SK-N-MC (cell line): Measurements from ENCODE around the gene TMEM151A.

Experiments used
- EZH2 ChIP-seq: fragments of 200-600 bp; sonication (generic); IDR thresholded peaks from one replicate; pipeline ENCODE4 v1.6.1; 2017; ENCODE audit warnings: antibody characterized with exemption
- POLR2AphosphoS5 ChIP-seq: IDR thresholded peaks from 2 replicates; pipeline ENCODE4 v1.6.1; 2012; ENCODE audit warnings: mild to moderate bottlenecking, low read depth, low read length, borderline replicate concordance

DNA sequence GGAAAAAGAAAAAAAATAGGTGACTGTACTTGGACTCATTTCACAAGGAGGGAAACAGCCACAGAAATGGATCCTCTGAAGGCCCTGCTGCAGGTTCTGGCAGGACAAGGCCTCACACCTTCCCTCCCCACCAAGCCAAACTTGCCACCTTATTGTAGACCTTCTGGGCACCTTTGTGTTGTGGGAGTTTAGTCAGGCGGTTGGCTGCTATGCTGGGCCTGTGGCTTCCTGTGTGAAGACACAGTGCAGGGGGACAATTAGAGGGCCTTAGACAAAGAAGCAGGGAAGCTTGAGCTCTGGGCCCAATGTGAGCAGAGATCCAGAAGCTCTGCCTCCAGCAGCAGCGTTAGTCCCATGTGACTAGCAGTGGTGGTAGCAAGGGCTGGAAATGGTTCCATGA lies 19.1 kb upstream of the TMEM151A start:
- TF ChIP-seq POLR2AphosphoS5: no peak
- TF ChIP-seq EZH2: no peak
